ENCODE results near the gene UBE2H.

DNA sequence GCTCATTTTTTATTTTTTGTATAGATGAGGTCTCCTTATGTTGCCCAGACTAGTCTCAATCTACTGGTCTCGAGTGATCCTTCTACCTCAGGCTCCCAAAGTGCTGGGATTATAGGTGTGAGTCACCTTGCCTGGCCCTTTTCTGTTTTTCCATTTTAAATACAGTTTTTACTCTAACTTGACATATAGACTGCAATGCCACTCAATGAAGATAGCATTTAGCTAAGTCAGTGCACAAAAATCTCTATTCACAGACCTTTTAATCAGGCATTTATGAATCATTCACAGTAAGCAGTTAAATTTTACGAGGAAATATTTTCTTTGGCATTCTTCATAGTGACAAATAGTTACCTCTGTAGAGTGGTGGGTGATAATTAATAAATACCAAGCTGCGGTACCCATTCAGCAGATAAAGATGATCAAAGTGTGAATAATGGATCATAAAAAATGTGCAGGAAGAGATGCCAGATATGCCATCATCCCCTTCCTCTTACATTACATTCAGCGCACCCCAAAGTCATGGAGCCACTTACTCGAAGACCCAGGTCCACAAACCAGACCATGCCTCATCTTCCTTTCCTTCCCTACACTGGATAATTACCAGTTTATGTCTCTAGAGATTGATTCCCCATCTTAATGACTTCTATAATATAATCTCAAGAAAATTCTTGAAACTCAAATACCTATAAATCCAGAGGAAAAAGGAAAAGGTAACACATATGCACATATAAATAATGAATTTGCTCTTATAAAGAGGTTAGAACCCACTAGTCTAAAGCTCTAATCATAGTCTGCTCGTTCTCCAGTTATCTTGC is 56.0 kb downstream of the UBE2H start:
- TF ChIP-seq SUZ12 (IDR thresholded peaks at IDR 0.05; ENCODE audit: extremely low read depth, insufficient read depth, insufficient read length) (no peak), ZNF274 (IDR thresholded peaks at IDR 0.05; ENCODE audit: low read depth, low read length) (no peak), YY1 (IDR thresholded peaks at IDR 0.05; ENCODE audit: insufficient read depth, insufficient read length) (no peak)

Data from NT2/D1 (cell line).